ENCODE data around the gene MRNIP.
A peak's percentile ranks its signal among the peaks of the same experiment; 100 is the strongest.
"Not testable (repeated sequence)": the region's sequence is repeated elsewhere in the genome, so short reads cannot be mapped to it uniquely, and the experiment has no call there.

Gene MRNIP

GRCh38 chr5:179836225-179837019 is 22.2 kb downstream of the MRNIP start:
- Histone ChIP-seq H3K27ac (ENCODE audit: low read depth, low read length) (no peak overlapping the region), H3K27me3 (ENCODE audit: control insufficient read depth, insufficient read depth, low read length) (no peaks in the 10 kb centered on the region), H3K36me3 (ENCODE audit: control insufficient read depth, insufficient read depth, low read length) (peaks cover 83% of the 10 kb centered on the region), H3K9ac (ENCODE audit: low read depth, low read length) (no peak overlapping the region), H3K4me1 (ENCODE audit: control insufficient read depth, insufficient read depth, low read length) (no peaks in the 10 kb centered on the region), H3K9me3 (ENCODE audit: control insufficient read depth, insufficient read depth, low read length) (no peaks in the 10 kb centered on the region), H3K4me3 (ENCODE audit: low read depth, low read length) (no peak overlapping the region)

- not testable (repeated sequence) for H3K27ac ChIP-seq (ENCODE audit: low read depth, low read length); H3K4me1 ChIP-seq (ENCODE audit: control insufficient read depth, insufficient read depth, low read length); H3K9ac ChIP-seq (ENCODE audit: low read depth, low read length); H3K9me3 ChIP-seq (ENCODE audit: control insufficient read depth, insufficient read depth, low read length); H3K27me3 ChIP-seq (ENCODE audit: control insufficient read depth, insufficient read depth, low read length); H3K4me3 ChIP-seq (ENCODE audit: low read depth, low read length)
- peaks cover 81% of the 10 kb centered on the region for H3K36me3 ChIP-seq (ENCODE audit: control insufficient read depth, insufficient read depth, low read length)
These were observed 23.7 kb downstream of the MRNIP start for GRCh38 chr5:179834871-179835270.

- Histone ChIP-seq H3K9ac (ENCODE audit: low read depth, low read length) (no peak overlapping the region), H3K36me3 (ENCODE audit: control insufficient read depth, insufficient read depth, low read length) (peaks cover 83% of the 10 kb centered on the region), H3K9me3 (ENCODE audit: control insufficient read depth, insufficient read depth, low read length) (no peaks in the 10 kb centered on the region), H3K27me3 (ENCODE audit: control insufficient read depth, insufficient read depth, low read length) (no peaks in the 10 kb centered on the region), H3K4me1 (ENCODE audit: control insufficient read depth, insufficient read depth, low read length) (peaks cover 7% of the 10 kb centered on the region), H3K27ac (ENCODE audit: low read depth, low read length) (no peak overlapping the region), H3K4me3 (ENCODE audit: low read depth, low read length) (no peak overlapping the region)
These were observed 24.5 kb downstream of the MRNIP start for GRCh38 chr5:179834120-179834519.

- Histone ChIP-seq H3K27ac (ENCODE audit: low read depth, low read length) (no peak overlapping the region), H3K4me3 (ENCODE audit: low read depth, low read length) (no peak overlapping the region), H3K4me1 (ENCODE audit: control insufficient read depth, insufficient read depth, low read length) (peaks cover 12% of the 10 kb centered on the region), H3K9me3 (ENCODE audit: control insufficient read depth, insufficient read depth, low read length) (no peaks in the 10 kb centered on the region), H3K36me3 (ENCODE audit: control insufficient read depth, insufficient read depth, low read length) (peaks cover 87% of the 10 kb centered on the region), H3K9ac (ENCODE audit: low read depth, low read length) (no peak overlapping the region), H3K27me3 (ENCODE audit: control insufficient read depth, insufficient read depth, low read length) (no peaks in the 10 kb centered on the region)
These were observed 24.9 kb downstream of the MRNIP start for GRCh38 chr5:179833709-179834070.

GRCh38 chr5:179833056-179833708 is 25.4 kb downstream of the MRNIP start:
- Histone ChIP-seq H3K9ac (ENCODE audit: low read depth, low read length) (no peak overlapping the region), H3K4me1 (ENCODE audit: control insufficient read depth, insufficient read depth, low read length) (peaks cover 13% of the 10 kb centered on the region), H3K27ac (ENCODE audit: low read depth, low read length) (no peak overlapping the region), H3K27me3 (ENCODE audit: control insufficient read depth, insufficient read depth, low read length) (no peaks in the 10 kb centered on the region), H3K36me3 (ENCODE audit: control insufficient read depth, insufficient read depth, low read length) (peaks cover 85% of the 10 kb centered on the region), H3K4me3 (ENCODE audit: low read depth, low read length) (no peak overlapping the region), H3K9me3 (ENCODE audit: control insufficient read depth, insufficient read depth, low read length) (no peaks in the 10 kb centered on the region)

GRCh38 chr5:179832039-179832745 is 26.4 kb downstream of the MRNIP start:
- Histone ChIP-seq H3K27ac (ENCODE audit: low read depth, low read length) (no peak overlapping the region), H3K36me3 (ENCODE audit: control insufficient read depth, insufficient read depth, low read length) (peaks cover 82% of the 10 kb centered on the region), H3K9ac (ENCODE audit: low read depth, low read length) (no peak overlapping the region), H3K9me3 (ENCODE audit: control insufficient read depth, insufficient read depth, low read length) (no peaks in the 10 kb centered on the region), H3K27me3 (ENCODE audit: control insufficient read depth, insufficient read depth, low read length) (no peaks in the 10 kb centered on the region), H3K4me1 (ENCODE audit: control insufficient read depth, insufficient read depth, low read length) (peaks cover 16% of the 10 kb centered on the region), H3K4me3 (ENCODE audit: low read depth, low read length) (no peak overlapping the region)

- Histone ChIP-seq H3K4me1 (ENCODE audit: control insufficient read depth, insufficient read depth, low read length) (peaks cover 16% of the 10 kb centered on the region), H3K36me3 (ENCODE audit: control insufficient read depth, insufficient read depth, low read length) (peaks cover 80% of the 10 kb centered on the region)
These were observed 27.7 kb downstream of the MRNIP start for GRCh38 chr5:179830818-179831468.

GRCh38 chr5:179829732-179830435 is 28.7 kb downstream of the MRNIP start:
- Histone ChIP-seq H3K9ac (ENCODE audit: low read depth, low read length) (no peak overlapping the region), H3K9me3 (ENCODE audit: control insufficient read depth, insufficient read depth, low read length) (no peaks in the 10 kb centered on the region), H3K4me1 (ENCODE audit: control insufficient read depth, insufficient read depth, low read length) (peaks cover 16% of the 10 kb centered on the region), H3K4me3 (ENCODE audit: low read depth, low read length) (no peak overlapping the region), H3K36me3 (ENCODE audit: control insufficient read depth, insufficient read depth, low read length) (peaks cover 84% of the 10 kb centered on the region), H3K27me3 (ENCODE audit: control insufficient read depth, insufficient read depth, low read length) (no peaks in the 10 kb centered on the region), H3K27ac (ENCODE audit: low read depth, low read length) (peak overlapping the region; percentile 68)

More at GRCh38 chr5:179830818-179831468, 27.7 kb downstream of the MRNIP start:
- H3K9ac ChIP-seq (ENCODE audit: low read depth, low read length), result no peak overlapping the region
- H3K9me3 ChIP-seq (ENCODE audit: control insufficient read depth, insufficient read depth, low read length), result no peaks in the 10 kb centered on the region
- H3K27ac ChIP-seq (ENCODE audit: low read depth, low read length), result no peak overlapping the region
- no peak overlapping the region for H3K4me3 ChIP-seq (ENCODE audit: low read depth, low read length)
- H3K27me3 ChIP-seq (ENCODE audit: control insufficient read depth, insufficient read depth, low read length), result no peaks in the 10 kb centered on the region

- peak overlapping the region; percentile 81 for H3K27ac ChIP-seq (ENCODE audit: low read depth, low read length)
- H3K9me3 ChIP-seq (ENCODE audit: control insufficient read depth, insufficient read depth, low read length), result no peaks in the 10 kb centered on the region
- peaks cover 16% of the 10 kb centered on the region for H3K4me1 ChIP-seq (ENCODE audit: control insufficient read depth, insufficient read depth, low read length)
- H3K9ac ChIP-seq (ENCODE audit: low read depth, low read length), result no peak overlapping the region
- H3K27me3 ChIP-seq (ENCODE audit: control insufficient read depth, insufficient read depth, low read length), result no peaks in the 10 kb centered on the region
- H3K36me3 ChIP-seq (ENCODE audit: control insufficient read depth, insufficient read depth, low read length), result peaks cover 90% of the 10 kb centered on the region
- H3K4me3 ChIP-seq (ENCODE audit: low read depth, low read length), result no peak overlapping the region
These were observed 29.7 kb downstream of the MRNIP start for GRCh38 chr5:179828756-179829421.

GRCh38 chr5:179827680-179828079 is 30.9 kb downstream of the MRNIP start:
- Histone ChIP-seq H3K27me3 (ENCODE audit: control insufficient read depth, insufficient read depth, low read length) (no peaks in the 10 kb centered on the region), H3K36me3 (ENCODE audit: control insufficient read depth, insufficient read depth, low read length) (peaks cover 89% of the 10 kb centered on the region), H3K9ac (ENCODE audit: low read depth, low read length) (no peak overlapping the region), H3K4me1 (ENCODE audit: control insufficient read depth, insufficient read depth, low read length) (peaks cover 19% of the 10 kb centered on the region), H3K9me3 (ENCODE audit: control insufficient read depth, insufficient read depth, low read length) (no peaks in the 10 kb centered on the region), H3K4me3 (ENCODE audit: low read depth, low read length) (no peak overlapping the region), H3K27ac (ENCODE audit: low read depth, low read length) (peak overlapping the region; percentile 32)
